ENCODE data around the gene HLA-DRA. TPM values are rescaled to one million over a fixed set of nuclear protein-coding genes. Genes with fewer than 3 reads are reported as not detected.

Gene HLA-DRA
- total and polyA plus RNA-seq, 2 of the 8 experiments (the other 6 are each of a cell fraction or from before 2014, with no cell fraction given), result 5.0 to 6.2 TPM

DNA sequence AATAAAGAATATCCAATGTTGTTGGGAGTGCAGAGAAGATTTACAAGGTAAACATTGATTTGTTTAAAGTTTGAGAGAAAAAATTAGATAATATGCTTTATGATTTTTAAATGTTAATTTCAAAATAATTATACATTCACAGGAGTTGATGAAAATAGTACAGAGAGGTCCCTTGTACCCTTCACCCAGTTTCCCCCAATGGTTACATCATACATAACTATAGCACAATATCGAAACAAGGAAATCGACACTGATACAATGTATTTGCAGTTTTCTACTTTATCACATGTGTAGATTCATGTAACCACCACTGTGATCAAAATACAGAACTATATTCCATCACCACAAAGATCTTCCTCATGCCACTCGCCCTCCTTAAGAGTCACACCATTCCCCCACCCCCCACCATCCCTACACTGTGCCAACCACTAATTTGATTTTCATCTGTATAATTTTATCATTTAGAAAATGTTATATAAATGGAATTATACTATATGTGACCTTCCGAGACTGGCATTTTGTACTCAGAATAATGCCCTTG is 11.7 kb upstream of the HLA-DRA start (continued):
- TF ChIP-seq, protein P1, sequence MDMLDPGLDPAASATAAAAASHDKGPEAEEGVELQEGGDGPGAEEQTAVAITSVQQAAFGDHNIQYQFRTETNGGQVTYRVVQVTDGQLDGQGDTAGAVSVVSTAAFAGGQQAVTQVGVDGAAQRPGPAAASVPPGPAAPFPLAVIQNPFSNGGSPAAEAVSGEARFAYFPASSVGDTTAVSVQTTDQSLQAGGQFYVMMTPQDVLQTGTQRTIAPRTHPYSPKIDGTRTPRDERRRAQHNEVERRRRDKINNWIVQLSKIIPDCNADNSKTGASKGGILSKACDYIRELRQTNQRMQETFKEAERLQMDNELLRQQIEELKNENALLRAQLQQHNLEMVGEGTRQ (IDR thresholded peaks at IDR 0.05; ENCODE audit: low read length), result no peak
- TF ChIP-seq SIRT6 (IDR thresholded peaks at IDR 0.05; ENCODE audit: low read length) (no peak), EP300 (IDR thresholded peaks at IDR 0.05; ENCODE audit: borderline replicate concordance in 1 of 2, low read depth in 2 of 2, low read length in 2 of 2) (no peak), CREB1 (IDR thresholded peaks at IDR 0.05) (no peak), POU5F1 (IDR thresholded peaks at IDR 0.05; ENCODE audit: low read depth, low read length) (no peak), CBX8 (IDR thresholded peaks at IDR 0.05; ENCODE audit: borderline replicate concordance, low read depth, low read length) (no peak), GABPA (IDR thresholded peaks at IDR 0.05; ENCODE audit: borderline replicate concordance, insufficient read depth, low read length) (no peak)

All from H1 (cell line).